ENCODE data around the gene CATSPERE. TPM values are rescaled to one million over a fixed set of nuclear protein-coding genes. Genes with fewer than 3 reads are reported as not detected.

Gene CATSPERE
- total and polyA plus RNA-seq, 9 of the 15 experiments (the other 6 are each of a cell fraction or from before 2014, with no cell fraction given) = 0.06 to 0.16 (median 0.09) TPM; not detected in 3

GRCh38 chr1:244427647-244428046 lies 33.4 kb upstream of the CATSPERE start:
- no peak for ATAC-seq
- no peak overlapping the region for H3K27ac ChIP-seq (ENCODE audit: extremely low read depth, low read depth, low read length)
- no peaks in the 10 kb centered on the region for H3K9me3 ChIP-seq (replicated peaks; ENCODE audit: control insufficient read depth, insufficient read depth, low read depth, low read length)
- no TSS peak for BruUV-seq (replicated peaks)
- no peaks in the 10 kb centered on the region for H3K27me3 ChIP-seq (ENCODE audit: control insufficient read depth in 2 of 2, insufficient read depth in 2 of 2, low read length in 2 of 2)
- no peak overlapping the region for H2AFZ ChIP-seq (ENCODE audit: low read depth, low read length)
- no peak overlapping the region for H3K4me2 ChIP-seq (ENCODE audit: insufficient read depth, low read length)
- ChIA-PET CTCF (ENCODE audit: low intra/inter-chr PET ratio) (no interaction called here), POLR2A (no interaction called here)
- H3K9me1 ChIP-seq (ENCODE audit: control insufficient read depth, insufficient read depth, low read length) = no peaks in the 10 kb centered on the region
- no peak for DNase-seq (ENCODE audit: extremely low read depth in 1 of 4, low spot score in 3 of 4)
- intact Hi-C loops (cut with micrococcal nuclease) (no loop called here), in situ Hi-C loops (cut with MboI) (no loop called here)
- peaks cover 74% of the 10 kb centered on the region for H3K36me3 ChIP-seq (ENCODE audit: control insufficient read depth, insufficient read depth, low read length)
- H4K20me1 ChIP-seq (replicated peaks; ENCODE audit: control insufficient read depth, insufficient read depth, low read length) = no peaks in the 10 kb centered on the region
- H3K9ac ChIP-seq (ENCODE audit: insufficient read depth in 1 of 2, low read depth in 2 of 2, low read length in 2 of 2) = no peak overlapping the region
- FAIRE-seq = no peak
- no peaks in the 10 kb centered on the region for H3K4me1 ChIP-seq (replicated peaks in 1 of 2; ENCODE audit: control insufficient read depth in 2 of 2, insufficient read depth in 2 of 2, low read length in 2 of 2)
- no peak overlapping the region for H3K4me3 ChIP-seq
- no peaks in the 10 kb centered on the region for H3K79me2 ChIP-seq (ENCODE audit: control insufficient read depth, insufficient read depth, low read length)
- TF ChIP-seq HMBOX1 (IDR thresholded peaks at IDR 0.05) (no peak), PCBP2 (IDR thresholded peaks at IDR 0.05; ENCODE audit: low read depth, low read length, poor library complexity, severe bottlenecking) (no peak), ZNF449 (CRISPR knock-in tag; IDR thresholded peaks at IDR 0.05) (no peak), MNT (conservative IDR thresholded peaks at IDR 0.05) (no peak), KAT8 (IDR thresholded peaks at IDR 0.05; ENCODE audit: low read depth) (no peak), CBFA2T2 (conservative IDR thresholded peaks at IDR 0.05) (no peak), FOS (IDR thresholded peaks at IDR 0.05; ENCODE audit: extremely low read depth, insufficient read length) (no peak), NR2C1 (IDR thresholded peaks at IDR 0.05) (no peak), NR2C1 (tag; IDR thresholded peaks at IDR 0.05) (no peak), NFXL1 (CRISPR knock-in tag; IDR thresholded peaks at IDR 0.05) (no peak), ZNF347 (CRISPR knock-in tag; IDR thresholded peaks at IDR 0.05; ENCODE audit: low read depth) (no peak), ZNF766 (CRISPR knock-in tag; conservative IDR thresholded peaks at IDR 0.05) (no peak), HSF4 (CRISPR knock-in tag; IDR thresholded peaks at IDR 0.05; ENCODE audit: borderline replicate concordance) (no peak), ZBTB12 (CRISPR knock-in tag; IDR thresholded peaks at IDR 0.05) (no peak), AFF4 (CRISPR knock-in tag; IDR thresholded peaks at IDR 0.05) (no peak), ZNF780A (CRISPR knock-in tag; IDR thresholded peaks at IDR 0.05) (no peak)
